DLD1 (cell line): ENCODE results near the gene VIM.

Experiments
- in situ Hi-C: cut with HindIII; loops from 2 replicates; pipeline ENCODE4 v1.10.0; 2017; ENCODE audit warnings: low sequenced_read_pairs

The VIM gene

DNA sequence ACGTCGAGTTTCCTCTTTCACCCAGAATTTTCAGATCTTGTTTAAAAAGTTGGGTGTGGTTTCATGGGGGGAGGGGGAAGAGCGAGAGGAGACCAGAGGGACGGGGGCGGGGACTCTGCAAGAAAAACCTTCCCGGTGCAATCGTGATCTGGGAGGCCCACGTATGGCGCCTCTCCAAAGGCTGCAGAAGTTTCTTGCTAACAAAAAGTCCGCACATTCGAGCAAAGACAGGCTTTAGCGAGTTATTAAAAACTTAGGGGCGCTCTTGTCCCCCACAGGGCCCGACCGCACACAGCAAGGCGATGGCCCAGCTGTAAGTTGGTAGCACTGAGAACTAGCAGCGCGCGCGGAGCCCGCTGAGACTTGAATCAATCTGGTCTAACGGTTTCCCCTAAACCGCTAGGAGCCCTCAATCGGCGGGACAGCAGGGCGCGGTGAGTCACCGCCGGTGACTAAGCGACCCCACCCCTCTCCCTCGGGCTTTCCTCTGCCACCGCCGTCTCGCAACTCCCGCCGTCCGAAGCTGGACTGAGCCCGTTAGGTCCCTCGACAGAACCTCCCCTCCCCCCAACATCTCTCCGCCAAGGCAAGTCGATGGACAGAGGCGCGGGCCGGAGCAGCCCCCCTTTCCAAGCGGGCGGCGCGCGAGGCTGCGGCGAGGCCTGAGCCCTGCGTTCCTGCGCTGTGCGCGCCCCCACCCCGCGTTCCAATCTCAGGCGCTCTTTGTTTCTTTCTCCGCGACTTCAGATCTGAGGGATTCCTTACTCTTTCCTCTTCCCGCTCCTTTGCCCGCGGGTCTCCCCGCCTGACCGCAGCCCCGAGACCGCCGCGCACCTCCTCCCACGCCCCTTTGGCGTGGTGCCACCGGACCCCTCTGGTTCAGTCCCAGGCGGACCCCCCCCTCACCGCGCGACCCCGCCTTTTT is at the start of gene VIM:
TSS of gene VIM (plus strand) at position 151 of the 925 bp plus-strand sequence. CDS start 1,182 bp downstream, outside the sequence.
- in situ Hi-C loops = no loop called here

DNA sequence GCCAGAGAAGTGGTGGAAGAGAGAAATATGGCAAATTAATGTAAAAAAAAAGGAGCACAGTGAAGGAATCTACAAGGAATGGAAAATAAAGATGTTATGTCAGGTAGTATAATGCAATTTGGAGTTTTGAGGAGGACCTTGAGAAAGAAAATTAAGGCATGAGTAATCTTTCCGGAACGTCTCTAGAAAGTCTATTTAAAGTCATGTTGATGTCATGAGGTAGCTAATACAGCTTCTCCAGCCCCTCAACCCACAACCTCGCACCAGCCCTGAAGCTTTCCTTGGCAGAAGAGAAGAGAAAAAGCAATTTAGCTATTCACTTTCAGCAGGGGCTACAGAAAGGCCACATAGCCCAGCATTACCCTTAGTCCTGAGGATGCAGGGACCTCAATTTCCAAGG is 49.0 kb upstream of the VIM start:
- in situ Hi-C loops = no loop called here

GRCh38 chr10:17181110-17181509 is 46.9 kb upstream of the VIM start:
- in situ Hi-C loops = no loop called here

DNA sequence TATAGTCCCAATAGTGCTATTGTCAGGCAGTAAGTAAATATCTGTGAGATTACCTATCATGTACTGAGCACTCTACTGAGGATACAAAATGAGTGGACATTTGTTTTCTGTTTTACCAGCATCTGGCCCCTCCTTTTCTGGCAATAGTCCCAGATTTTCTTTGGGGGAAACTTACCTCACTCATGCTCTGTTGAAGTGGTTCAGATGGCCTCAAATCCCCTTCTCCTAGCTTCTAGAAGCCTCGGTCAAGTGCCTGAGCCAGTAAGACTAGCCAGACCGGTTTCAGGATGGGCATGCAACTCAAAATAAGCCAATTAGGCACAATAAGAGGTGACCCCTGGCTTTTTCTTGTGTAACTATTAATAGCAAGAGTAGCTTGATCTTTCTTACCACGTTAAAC is 46.3 kb upstream of the VIM start:
- in situ Hi-C loops = no loop called here

DNA sequence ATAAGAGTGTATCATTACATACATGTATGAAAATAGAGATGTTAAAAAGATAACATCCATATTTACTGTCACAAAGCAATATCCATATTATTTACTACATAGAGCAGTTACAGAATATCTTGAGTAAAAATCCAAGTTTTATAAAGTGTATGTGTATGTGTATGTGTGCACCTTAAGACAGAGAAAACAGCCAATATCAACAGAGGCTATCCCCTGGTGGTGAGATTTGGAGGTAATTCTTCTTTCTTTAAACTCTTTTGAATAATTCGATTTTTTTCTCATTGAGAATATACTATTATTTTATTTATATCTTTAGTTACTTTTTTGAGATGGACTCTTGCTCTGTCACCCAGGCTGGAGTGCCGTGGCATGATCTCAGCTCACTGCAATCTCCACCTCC is 44.9 kb upstream of the VIM start:
- in situ Hi-C loops = no loop called here

- in situ Hi-C loops = no loop called here
Observed at GRCh38 chr10:17185873-17186272, 42.2 kb upstream of the VIM start.

- in situ Hi-C loops = no loop called here
Observed at GRCh38 chr10:17188644-17189172, 39.3 kb upstream of the VIM start.

DNA sequence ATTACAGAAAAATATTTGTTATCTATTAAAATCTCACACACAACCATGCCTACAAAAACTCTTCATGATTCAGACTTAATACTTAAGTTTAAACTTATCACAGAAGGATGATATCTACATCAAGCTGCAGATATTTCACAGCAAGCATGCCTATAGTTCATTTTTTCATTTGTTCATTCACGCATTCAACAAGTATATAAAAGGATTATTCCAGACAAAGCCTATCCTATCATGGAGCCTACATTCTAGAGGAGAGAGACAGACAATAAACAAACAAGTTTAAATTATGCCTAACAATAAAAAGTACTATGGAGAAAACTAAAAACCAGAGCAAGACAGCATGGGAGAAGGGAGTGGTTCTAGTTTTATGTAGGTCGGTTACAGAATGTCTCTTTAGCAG is 37.4 kb upstream of the VIM start:
- in situ Hi-C loops = no loop called here

- in situ Hi-C loops = no loop called here
Observed at GRCh38 chr10:17195083-17195482, 33.0 kb upstream of the VIM start.

DNA sequence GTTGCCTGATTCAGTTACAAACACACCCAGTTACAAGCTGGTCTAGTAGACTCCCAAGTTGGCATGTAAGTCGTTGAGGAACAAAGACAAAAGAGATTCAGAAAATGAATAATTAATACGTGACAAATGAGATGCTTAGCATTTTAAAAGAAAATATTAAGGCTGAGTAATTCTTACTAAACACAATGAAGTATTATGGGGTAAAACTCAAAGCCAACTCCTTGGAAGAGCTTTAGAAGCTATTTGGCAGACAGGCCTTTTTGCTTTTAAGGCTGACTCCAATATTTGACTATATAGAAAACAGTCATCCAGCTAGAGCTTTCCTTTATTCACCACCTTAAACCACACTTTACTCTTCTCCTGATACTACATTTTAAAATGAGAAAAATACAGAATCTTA is 32.0 kb upstream of the VIM start:
- in situ Hi-C loops = no loop called here

GRCh38 chr10:17196573-17196972 is 31.5 kb upstream of the VIM start:
- in situ Hi-C loops = no loop called here

GRCh38 chr10:17199351-17199804 is 28.7 kb upstream of the VIM start:
- in situ Hi-C loops = no loop called here

DNA sequence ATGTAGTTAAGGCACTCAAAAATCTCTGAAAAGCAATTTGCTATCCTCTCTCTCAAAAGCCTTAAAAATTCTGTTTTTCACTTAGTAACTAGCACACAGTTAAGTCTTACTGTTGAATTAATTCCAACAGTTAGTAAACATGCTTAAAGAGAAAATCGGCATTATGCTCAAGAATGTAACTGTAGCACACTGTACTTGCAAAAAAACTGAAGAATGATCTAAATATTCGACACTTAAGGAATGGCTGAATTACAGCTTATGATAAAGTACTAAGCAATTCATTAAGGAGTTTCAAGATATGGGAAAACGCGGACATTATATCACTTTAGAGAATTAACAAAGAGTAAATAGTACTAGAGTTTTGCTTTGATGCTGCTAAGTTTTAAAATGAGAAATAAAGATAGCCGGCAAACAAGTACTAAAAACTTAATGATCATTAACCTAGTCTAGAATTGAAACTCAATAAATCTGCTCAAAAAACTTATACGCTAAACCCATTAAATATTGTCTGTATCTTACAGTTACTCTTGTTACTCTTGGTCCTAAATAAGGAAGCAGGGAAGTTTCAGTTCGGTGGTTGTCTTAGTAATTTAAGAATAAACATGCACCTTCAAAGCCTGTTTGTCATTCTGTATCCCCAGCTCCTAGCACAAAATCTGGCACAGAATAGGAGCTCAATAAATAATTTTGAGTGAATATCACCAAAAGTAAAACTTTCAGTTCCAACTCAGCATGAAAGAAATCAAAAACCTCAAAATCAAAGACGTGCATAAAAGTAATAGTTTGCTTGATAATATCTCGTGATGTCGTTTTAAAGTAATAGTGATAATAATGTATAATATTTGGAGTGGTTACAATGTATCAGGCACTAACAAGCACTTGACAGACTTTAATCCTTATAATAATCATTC is 27.8 kb upstream of the VIM start:
- in situ Hi-C loops = no loop called here

GRCh38 chr10:17200912-17201793 is 26.9 kb upstream of the VIM start, which contains the start of gene TRDMT1:
Gene TRDMT1, minus strand, starts transcription at chr10:17201672. Its CDS starts 38 bp downstream, at chr10:17201634.
- in situ Hi-C loops = no loop called here

- in situ Hi-C loops = no loop called here
Observed at GRCh38 chr10:17201794-17202116, 26.3 kb upstream of the VIM start.

GRCh38 chr10:17202506-17202905 is 25.5 kb upstream of the VIM start:
- in situ Hi-C loops = no loop called here

- in situ Hi-C loops = no loop called here
Observed at GRCh38 chr10:17202999-17203398, 25.0 kb upstream of the VIM start.

DNA sequence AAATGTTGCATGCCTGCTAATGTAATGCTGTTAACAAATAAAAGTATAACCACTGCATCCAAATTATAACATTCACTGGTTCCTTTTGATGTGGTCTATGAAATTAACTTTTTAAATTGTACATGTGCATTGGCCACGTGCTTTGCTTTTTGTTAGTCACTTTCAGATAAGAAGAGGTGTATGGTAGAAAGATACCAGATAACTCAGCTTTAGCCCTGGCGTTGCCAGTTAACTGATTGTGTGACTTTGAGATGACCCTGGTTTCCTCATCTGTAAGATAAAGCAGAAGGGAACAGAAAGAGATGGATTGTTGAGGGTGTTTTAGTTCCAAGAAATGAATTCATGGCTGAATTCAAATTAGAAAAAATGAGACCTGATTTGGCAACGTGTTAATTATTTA is 24.6 kb upstream of the VIM start:
- in situ Hi-C loops = no loop called here

DNA sequence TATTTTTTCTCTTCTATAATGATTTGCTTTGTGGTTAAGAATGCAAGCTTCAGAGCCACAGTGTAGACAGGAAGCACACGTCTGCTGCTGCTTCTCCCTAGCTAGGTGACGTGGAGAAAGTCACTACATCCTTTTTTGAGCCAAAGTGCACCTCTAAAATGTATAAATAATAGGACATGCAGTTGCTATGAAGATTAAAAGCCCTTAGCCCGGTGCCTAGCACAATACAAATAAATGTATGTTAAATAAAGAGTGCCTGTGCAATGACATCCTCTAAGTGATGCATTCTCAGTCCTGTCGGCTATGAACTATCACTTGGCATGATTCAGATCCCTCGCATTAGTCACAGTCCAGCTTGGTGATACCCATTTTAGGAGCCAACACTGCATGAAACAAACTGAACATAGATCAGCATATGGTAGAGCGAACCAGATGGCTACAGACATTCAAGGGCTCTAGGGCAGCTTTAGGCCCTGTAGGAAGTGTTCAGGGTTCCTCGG is 21.8 kb upstream of the VIM start:
- in situ Hi-C loops = no loop called here

DNA sequence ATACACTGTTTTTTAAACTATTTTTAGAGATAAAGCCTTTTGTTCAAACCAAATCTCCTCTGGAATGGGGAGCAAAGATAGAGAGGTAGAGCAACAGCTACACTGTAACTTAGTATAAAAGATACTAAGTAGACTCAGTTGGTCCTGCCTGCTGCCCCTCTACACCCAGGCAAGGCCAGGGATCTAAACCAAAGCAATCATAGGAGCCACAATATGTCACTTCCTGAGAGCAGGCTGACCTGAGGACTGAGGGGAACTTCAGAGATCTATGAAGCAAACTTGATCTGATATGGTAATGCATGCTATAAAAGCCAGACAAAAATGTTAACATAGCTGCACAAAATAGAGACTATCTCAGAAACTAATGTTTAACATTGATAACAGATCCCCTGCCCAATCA is 19.6 kb upstream of the VIM start:
- in situ Hi-C loops = no loop called here
